GM18861 (cell line): Measurements from ENCODE around the gene THOC1.

Source experiments
- ATAC-seq: cut with Tn5 transposase; IDR thresholded peaks from one replicate; pipeline ENCODE4 v1.9.1; 2021; ENCODE audit not compliant: unreplicated experiment

The THOC1 gene

GRCh38 chr18:286515-287310, 18.9 kb upstream of the THOC1 start:
- ATAC-seq, result no peak

GRCh38 chr18:285817-286216, 18.0 kb upstream of the THOC1 start:
- ATAC-seq, result no peak

GRCh38 chr18:275486-275885, 7.6 kb upstream of the THOC1 start:
- ATAC-seq, result no peak

GRCh38 chr18:274313-274712, 6.5 kb upstream of the THOC1 start:
- no peak for ATAC-seq

GRCh38 chr18:273525-273924, 5.7 kb upstream of the THOC1 start:
- ATAC-seq, result no peak

- ATAC-seq, result no peak
Measured at GRCh38 chr18:272650-273049, 4.8 kb upstream of the THOC1 start.

GRCh38 chr18:269480-270095, 1.7 kb upstream of the THOC1 start:
- ATAC-seq, result no peak

- no peak for ATAC-seq
Measured at GRCh38 chr18:267380-267687, 513 bp downstream of the THOC1 start.

- no peak for ATAC-seq
Measured at GRCh38 chr18:261398-262073, 6.3 kb downstream of the THOC1 start.

GRCh38 chr18:260547-260946, 7.3 kb downstream of the THOC1 start:
- no peak for ATAC-seq

- no peak for ATAC-seq
Measured at GRCh38 chr18:255171-255570, 12.7 kb downstream of the THOC1 start.

- ATAC-seq, result no peak
Measured at GRCh38 chr18:253121-253520, 14.7 kb downstream of the THOC1 start.

- no peak for ATAC-seq
Measured at GRCh38 chr18:251572-251971, 16.3 kb downstream of the THOC1 start.

GRCh38 chr18:250685-251084, 17.2 kb downstream of the THOC1 start:
- ATAC-seq, result no peak

- no peak for ATAC-seq
Measured at GRCh38 chr18:248053-248452, 19.8 kb downstream of the THOC1 start.

GRCh38 chr18:245282-245847, 22.5 kb downstream of the THOC1 start:
- ATAC-seq, result no peak

- ATAC-seq, result no peak
Measured at GRCh38 chr18:240175-240574, 27.7 kb downstream of the THOC1 start.

GRCh38 chr18:231563-231962, 36.3 kb downstream of the THOC1 start:
- ATAC-seq, result no peak

- no peak for ATAC-seq
Measured at GRCh38 chr18:228586-228985, 39.3 kb downstream of the THOC1 start.

GRCh38 chr18:227902-228301, 39.9 kb downstream of the THOC1 start:
- ATAC-seq, result no peak

GRCh38 chr18:227374-227773, 40.5 kb downstream of the THOC1 start:
- ATAC-seq, result no peak

GRCh38 chr18:225745-226144, 42.1 kb downstream of the THOC1 start:
- no peak for ATAC-seq
